SHP77 treated with DMSO at 0.1 percent for 48 hours (cell line): Measurements from ENCODE around the gene KCNN3.
A peak's percentile ranks its signal among the peaks of the same experiment; 100 is the strongest.

Experiments used
- DNase-seq: peaks from one replicate; lab custom pipeline; 2025; lab: John Stamatoyannopoulos, UW

KCNN3 gene

GRCh38 chr1:154748405-154748775, 121.7 kb downstream of the KCNN3 start:
- no peak for DNase-seq

- DNase-seq, result no peak
Measured at GRCh38 chr1:154747740-154748404, 122.2 kb downstream of the KCNN3 start.

GRCh38 chr1:154747380-154747739, 122.7 kb downstream of the KCNN3 start:
- no peak for DNase-seq

GRCh38 chr1:154746622-154747299, 123.3 kb downstream of the KCNN3 start:
- no peak for DNase-seq

GRCh38 chr1:154745750-154746425, 124.2 kb downstream of the KCNN3 start:
- DNase-seq, result no peak

- no peak for DNase-seq
Measured at GRCh38 chr1:154745286-154745731, 124.8 kb downstream of the KCNN3 start.

GRCh38 chr1:154744352-154745035, 125.6 kb downstream of the KCNN3 start:
- DNase-seq, result no peak

- no peak for DNase-seq
Measured at GRCh38 chr1:154743526-154744036, 126.5 kb downstream of the KCNN3 start.

- no peak for DNase-seq
Measured at GRCh38 chr1:154742606-154743005, 127.5 kb downstream of the KCNN3 start.

GRCh38 chr1:154741741-154742495, 128.2 kb downstream of the KCNN3 start:
- no peak for DNase-seq

GRCh38 chr1:154741327-154741726, 128.8 kb downstream of the KCNN3 start:
- DNase-seq, result no peak

GRCh38 chr1:154739654-154740053, 130.4 kb downstream of the KCNN3 start:
- DNase-seq, result no peak

- DNase-seq, result no peak
Measured at GRCh38 chr1:154736841-154737240, 133.2 kb downstream of the KCNN3 start.

GRCh38 chr1:154735804-154736168, 134.3 kb downstream of the KCNN3 start:
- no peak for DNase-seq

GRCh38 chr1:154735061-154735803, 134.8 kb downstream of the KCNN3 start:
- no peak for DNase-seq

GRCh38 chr1:154733621-154734020, 136.5 kb downstream of the KCNN3 start:
- no peak for DNase-seq

- no peak for DNase-seq
Measured at GRCh38 chr1:154730986-154731489, 139.0 kb downstream of the KCNN3 start.

GRCh38 chr1:154730259-154730658, 139.8 kb downstream of the KCNN3 start:
- peak; percentile 80 for DNase-seq

- DNase-seq, result no peak
Measured at GRCh38 chr1:154729577-154729976, 140.5 kb downstream of the KCNN3 start.

- no peak for DNase-seq
Measured at GRCh38 chr1:154729031-154729442, 141.0 kb downstream of the KCNN3 start.
